ENCODE measurements around the gene SLC6A17. TPM values are rescaled to one million over a fixed set of nuclear protein-coding genes. Genes with fewer than 3 reads are reported as not detected.

The SLC6A17 gene
- total and polyA plus RNA-seq, 9 of the 15 experiments (the other 6 are each of a cell fraction or from before 2014, with no cell fraction given): not detected

- TF ChIP-seq ARID3B (CRISPR knock-in tag; IDR thresholded peaks at IDR 0.05; ENCODE audit: borderline replicate concordance) (no peak), RNF219 (CRISPR knock-in tag; IDR thresholded peaks at IDR 0.05) (no peak), EWSR1 (IDR thresholded peaks at IDR 0.05; ENCODE audit: borderline replicate concordance, low read depth, partially characterized antibody) (no peak), CC2D1A (IDR thresholded peaks at IDR 0.05) (peak; percentile 61; the same call in 1 of the 2 replicates), GABPB1 (CRISPR knock-in tag; IDR thresholded peaks at IDR 0.05) (0 out of 2 replicates have a peak, but pooled peaks have one; percentile 34), THRAP3 (IDR thresholded peaks at IDR 0.05; ENCODE audit: borderline replicate concordance) (no peak), HSF4 (CRISPR knock-in tag; IDR thresholded peaks at IDR 0.05; ENCODE audit: borderline replicate concordance) (no peak), ZKSCAN1 (IDR thresholded peaks at IDR 0.05; ENCODE audit: low read depth, low read length) (peak; percentile 85), FOXM1 (IDR thresholded peaks at IDR 0.05; ENCODE audit: low read depth) (no peak), FOXM1 (CRISPR knock-in tag; IDR thresholded peaks at IDR 0.05; ENCODE audit: low read depth) (no peak), ZNF512 (tag; IDR thresholded peaks at IDR 0.05) (no peak), MEF2D (tag; conservative IDR thresholded peaks at IDR 0.05; ENCODE audit: low read depth) (no peak), AFF4 (CRISPR knock-in tag; IDR thresholded peaks at IDR 0.05) (no peak), ATF7 (IDR thresholded peaks at IDR 0.05) (peak; percentile 38; the same call in 1 of the 2 replicates), ZNF311 (CRISPR knock-in tag; IDR thresholded peaks at IDR 0.05) (no peak), KLF16 (IDR thresholded peaks at IDR 0.05) (peak; percentile 46; the same call in 1 of the 2 replicates), HMG20B (CRISPR knock-in tag; IDR thresholded peaks at IDR 0.05) (no peak)
These were observed 44.0 kb upstream of the SLC6A17 start (continued) for GRCh38 chr1:110106013-110106941.

Data from K562 (cell line).